ENCODE data around the gene PAX1. TPM values are rescaled to one million over a fixed set of nuclear protein-coding genes. Genes with fewer than 3 reads are reported as not detected.

Gene PAX1
- total and polyA plus RNA-seq, 2 of the 8 experiments (the other 6 are each of a cell fraction or from before 2014, with no cell fraction given) = not detected

DNA sequence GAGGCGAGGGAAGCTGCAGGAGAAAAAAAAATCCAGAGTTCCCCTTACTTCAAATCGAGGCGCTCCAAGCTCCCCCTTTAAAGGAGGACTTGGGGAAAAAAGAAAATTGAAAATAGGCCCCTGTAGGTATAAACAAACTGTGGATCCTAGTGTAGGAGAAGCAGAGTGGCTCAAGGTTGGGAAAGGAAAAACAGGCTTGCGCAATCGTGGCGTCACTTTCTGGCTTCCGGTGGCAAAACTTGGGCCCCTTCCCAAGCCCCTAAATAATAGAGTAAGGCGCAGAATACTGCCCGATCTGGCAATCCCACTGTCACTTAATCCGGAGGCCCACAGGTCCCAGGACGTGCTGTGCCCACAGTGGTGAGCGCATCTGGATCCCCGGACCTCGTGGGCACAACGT, 8.0 kb downstream of the PAX1 start:
- 3% methylated on average over 15 of the region's 15 CpGs; no CpG with 5 or more reads in 1 of the 2 experiments for WGBS, 2 experiments (ENCODE audit: extremely low coverage in 1 of 2, insufficient coverage in 1 of 2, insufficient read length in 1 of 2, insufficient replicate concordance in 2 of 2, low coverage in 1 of 2, low lambda C conversion rate in 2 of 2, missing lambda C conversion rate in 1 of 2)
- H3K56ac ChIP-seq (replicated peaks; ENCODE audit: insufficient read length, low read depth, low read length) = no peak overlapping the region
- no peak overlapping the region for H3K14ac ChIP-seq (ENCODE audit: insufficient read length)
- H3K27ac ChIP-seq (ENCODE audit: low read depth, low read length) = no peak overlapping the region
- no peak overlapping the region for H2BK20ac ChIP-seq (ENCODE audit: low read length)
- peak overlapping the region; percentile 29; the same call in 1 of the 2 replicates for H2BK15ac ChIP-seq (ENCODE audit: low read length)
- no peak overlapping the region for H2AK5ac ChIP-seq (ENCODE audit: low read depth, low read length)
- no peak for FAIRE-seq
- H3K79me2 ChIP-seq (ENCODE audit: control insufficient read depth in 1 of 2, insufficient read depth in 2 of 2, low read length in 2 of 2) = no peaks in the 10 kb centered on the region
- H4K5ac ChIP-seq (ENCODE audit: insufficient read length, low read depth, low read length) = no peak overlapping the region
- no peak overlapping the region for H2BK120ac ChIP-seq (replicated peaks; ENCODE audit: low read depth, low read length)
- ChIA-PET POLR2A (ENCODE audit: partially characterized antibody) (interaction anchor here (1.0 to 2.9 kb wide), 2 partner anchors 9 to 10 kb away, joined by 3 to 8 read pairs; no protein-coding TSS in a partner anchor), CTCF (ENCODE audit: partially characterized antibody) (interaction anchor here (0.6 to 5.3 kb wide), 3 partner anchors 8 to 1249 kb away, joined by 3 to 58 read pairs (median 9); partner anchors contain the start of gene PAX1)
- peak overlapping the region; percentile 76 to 95 for H3K4me2 ChIP-seq (ENCODE audit: insufficient read depth in 1 of 2, low read depth in 2 of 2, low read length in 2 of 2)
- H3K36me3 ChIP-seq (ENCODE audit: control insufficient read depth in 2 of 4, insufficient read depth in 4 of 4, low read length in 3 of 4) = peaks cover 0 to 2% (median 0%) of the 10 kb centered on the region in 4 experiments; a peak in 1 of 8 replicates
- peak overlapping the region; percentile 4 to 58 (median 34); a peak in 7 of 8 replicates for H3K4me3 ChIP-seq (ENCODE audit: extremely low read depth in 1 of 4, insufficient read depth in 2 of 4, low read depth in 3 of 4, low read length in 4 of 4)
- H3K9ac ChIP-seq (replicated peaks in 1 of 4; ENCODE audit: extremely low read depth in 1 of 4, low read depth in 3 of 4, low read length in 3 of 4) = no peak overlapping the region
- TF ChIP-seq KDM4A (IDR thresholded peaks at IDR 0.05; ENCODE audit: low read depth, low read length, severe bottlenecking) (no peak), ASH2L (IDR thresholded peaks at IDR 0.05; ENCODE audit: low read length) (no peak), CEBPB (IDR thresholded peaks at IDR 0.05; ENCODE audit: low read depth, low read length) (peak; percentile 98)
- H2BK5ac ChIP-seq (ENCODE audit: low read depth, low read length) = no peak overlapping the region
- H3K9me3 ChIP-seq (ENCODE audit: insufficient read depth in 2 of 2, low read depth in 1 of 2, low read length in 1 of 2) = no peaks in the 10 kb centered on the region
- H3K4me1 ChIP-seq (replicated peaks in 1 of 4; ENCODE audit: control insufficient read depth in 3 of 4, insufficient read depth in 4 of 4, low read length in 3 of 4) = peaks cover 3 to 18% (median 5%) of the 10 kb centered on the region in 4 experiments; a peak in 6 of 7 replicates
- H3K18ac ChIP-seq (ENCODE audit: extremely low read depth, low read length) = 0 out of 2 replicates have a peak overlapping the region, but pooled peaks have one; percentile 19
- no peak overlapping the region; the same call in 1 of the 2 replicates for H4K8ac ChIP-seq (ENCODE audit: extremely low read depth, insufficient read depth, low read length)
- no peak overlapping the region for H3K23ac ChIP-seq (ENCODE audit: insufficient read length)
- no peak for DNase-seq (ENCODE audit: low read depth in 1 of 2, low spot score in 2 of 2)
- H4K20me1 ChIP-seq (replicated peaks in 1 of 2; ENCODE audit: control insufficient read depth in 1 of 2, insufficient read depth in 2 of 2, low read length in 2 of 2) = peaks cover 13 to 31% of the 10 kb centered on the region in 2 experiments
- peaks cover 73 to 99% (median 96%) of the 10 kb centered on the region in 4 experiments for H3K27me3 ChIP-seq (replicated peaks in 1 of 4; ENCODE audit: control insufficient read depth in 3 of 4, extremely low read depth in 1 of 4, insufficient read depth in 3 of 4, low read length in 3 of 4)
- peak overlapping the region; percentile 83; the same call in 1 of the 2 replicates for H2AFZ ChIP-seq (ENCODE audit: low read length)
- H2BK12ac ChIP-seq (ENCODE audit: low read depth, low read length) = no peak overlapping the region
- H3K4ac ChIP-seq (replicated peaks; ENCODE audit: insufficient read length, low read depth, low read length) = no peak overlapping the region
- no peaks in the 10 kb centered on the region for H3K79me1 ChIP-seq (ENCODE audit: low read depth, low read length)
- H4K91ac ChIP-seq (replicated peaks; ENCODE audit: insufficient read length, low read length) = peak overlapping the region; percentile 3
- peaks cover 9% of the 10 kb centered on the region; the same call in 1 of the 2 replicates for H3K23me2 ChIP-seq (ENCODE audit: low read depth, low read length)
